A673 (cell line): ENCODE measurements around the gene CNTN1.

Experiments used
- CTCF ChIP-seq: fragments of 300-800, 200-600 bp; sonication (generic); conservative IDR thresholded peaks from 2 replicates; pipeline ENCODE4 v1.5.1; 2017; ENCODE audit warnings: low read depth, mild to moderate bottlenecking, antibody characterized with exemption, low read length, moderate library complexity, mixed read lengths
- EZH2 ChIP-seq: fragments of 200-600 bp; sonication (generic); IDR thresholded peaks from 2 replicates; pipeline ENCODE4 v1.6.1; 2017; ENCODE audit warnings: borderline replicate concordance, low read depth, mild to moderate bottlenecking, mixed read lengths, antibody characterized with exemption, low read length; ENCODE audit not compliant: poor library complexity, severe bottlenecking

- TF ChIP-seq EZH2 (no peak), CTCF (no peak)
These were observed 108.8 kb downstream of the CNTN1 start for GRCh38 chr12:40801082-40801481.
